NCI-H2107 treated with DMSO at 0.1 percent for 48 hours (cell line): ENCODE measurements around the gene VASH1.

Experiments
- DNase-seq: peaks from one replicate; lab custom pipeline; 2025; ENCODE audit not compliant: unreplicated experiment; lab: John Stamatoyannopoulos, UW

The VASH1 gene

DNA sequence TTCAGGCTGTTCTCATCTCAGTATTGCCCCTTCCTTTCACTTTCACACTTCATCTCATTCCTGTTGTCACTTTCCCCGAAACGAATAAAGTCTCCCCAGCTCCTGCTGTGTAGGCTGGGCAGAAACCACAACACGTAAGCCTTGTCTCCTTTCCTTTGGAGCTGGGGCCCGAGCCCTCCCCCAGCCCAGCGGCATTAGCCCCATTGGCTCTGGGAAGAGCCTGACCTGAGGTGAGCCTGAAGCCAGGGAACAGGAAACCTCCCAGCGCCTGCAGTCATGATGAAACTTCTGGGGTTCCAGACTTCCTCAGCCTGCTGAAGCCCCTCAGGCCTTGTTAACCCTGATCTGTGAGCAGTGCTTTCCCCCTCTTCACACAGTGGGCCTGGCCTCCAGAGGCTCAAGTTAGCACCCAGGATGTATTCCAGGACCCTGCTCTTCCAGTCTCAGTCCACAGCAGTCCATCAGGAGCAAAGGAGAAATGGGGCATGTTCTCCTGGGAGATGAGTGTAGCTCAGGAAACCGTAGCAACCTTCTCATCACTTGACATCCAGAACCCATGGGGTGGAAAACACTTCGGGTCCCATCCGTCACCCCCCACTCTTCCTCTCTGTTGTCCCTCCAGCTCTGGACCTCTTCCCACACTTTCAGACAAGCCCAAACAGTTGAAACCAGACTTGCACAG, 21.8 kb downstream of the VASH1 start:
- DNase-seq, result no peak

DNA sequence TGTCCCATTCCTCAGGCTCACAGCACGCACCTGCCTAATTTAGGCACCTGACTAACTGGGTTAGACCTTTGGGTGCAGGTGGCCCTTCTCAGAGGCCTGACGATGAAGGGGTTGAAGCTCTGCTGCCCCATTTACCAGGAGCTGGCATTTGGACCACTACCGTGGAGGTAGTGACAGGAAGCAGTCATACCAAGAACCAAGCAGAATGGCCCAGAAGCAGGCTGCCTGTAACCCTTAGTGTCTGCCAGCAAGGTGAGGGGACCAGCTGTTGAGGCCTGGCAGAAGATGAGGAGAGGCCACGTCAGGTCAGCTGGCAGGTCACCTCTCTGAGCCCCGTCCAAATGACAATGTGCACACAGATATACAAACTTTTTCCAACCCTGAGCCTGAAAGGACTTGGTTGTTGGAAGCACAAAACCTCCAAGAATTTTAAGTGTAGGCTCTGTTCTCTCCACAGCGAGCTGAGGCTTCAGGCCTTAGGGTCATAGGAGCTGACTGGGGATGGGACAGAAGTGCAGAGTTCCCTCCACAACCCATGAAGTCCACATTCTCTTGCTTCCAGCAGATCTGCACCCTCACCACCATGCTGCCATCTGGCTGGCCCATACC, 23.1 kb downstream of the VASH1 start:
- DNase-seq, result no peak

DNA sequence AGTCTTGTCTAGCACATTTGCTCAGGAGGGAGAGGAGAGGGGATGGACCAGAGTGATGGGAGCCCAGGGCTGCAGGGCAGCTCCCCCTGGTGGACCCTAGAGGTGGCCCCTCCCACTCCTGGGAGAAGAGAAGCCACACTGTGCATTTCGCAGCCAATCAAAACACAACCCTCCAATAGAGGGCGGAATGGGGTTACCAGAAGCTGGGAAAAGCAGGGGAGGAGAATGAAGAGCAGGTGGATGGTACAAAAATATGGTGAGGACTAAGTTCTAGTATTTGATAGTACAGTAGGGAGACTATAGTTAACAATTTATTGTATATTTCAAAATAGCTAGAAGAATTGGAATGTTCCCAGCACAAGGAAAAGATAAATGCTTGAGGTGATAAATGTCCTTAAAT, 23.6 kb downstream of the VASH1 start:
- peak; percentile 77 for DNase-seq

- no peak for DNase-seq
These were observed 25.3 kb downstream of the VASH1 start for GRCh38 chr14:76786601-76787000.

- DNase-seq, result no peak
These were observed 31.2 kb downstream of the VASH1 start for GRCh38 chr14:76792422-76792821.

DNA sequence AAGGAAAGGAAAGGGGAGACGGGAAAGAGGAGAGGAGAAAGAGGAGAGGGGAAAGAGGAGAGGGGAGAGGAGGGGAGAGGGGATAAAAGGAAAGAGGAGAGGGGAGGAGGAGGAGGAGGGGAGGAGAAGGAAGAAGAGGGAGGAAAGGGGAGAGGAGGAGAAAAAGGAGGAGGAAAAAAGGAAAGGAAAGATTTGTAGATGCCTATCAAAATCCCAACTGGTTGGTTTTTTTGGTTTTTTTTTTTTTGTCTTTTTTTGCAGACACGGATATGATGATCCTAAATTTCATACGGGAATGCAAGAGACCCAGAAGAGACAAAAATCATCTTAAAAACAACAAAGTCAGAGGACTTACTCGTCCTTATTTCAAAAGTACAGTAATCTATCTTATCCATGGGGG, 32.1 kb downstream of the VASH1 start:
- no peak for DNase-seq

DNA sequence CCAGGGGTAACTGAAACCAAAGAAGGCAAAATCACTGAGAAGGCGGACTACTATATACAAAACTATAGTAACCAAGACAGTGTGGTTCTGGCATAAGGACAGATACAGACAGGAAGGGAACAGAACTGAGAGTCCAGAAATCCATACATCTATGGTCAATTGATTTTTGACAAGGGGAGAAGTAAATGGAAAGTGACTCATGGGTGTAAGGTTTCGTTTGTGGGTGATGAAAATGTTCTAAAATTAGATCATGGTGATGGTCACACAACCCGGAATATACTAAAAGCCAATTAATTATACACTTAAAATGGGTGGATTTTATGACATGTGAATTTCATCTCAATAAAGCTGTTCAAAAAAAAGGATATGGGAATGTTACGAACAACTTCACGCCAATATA, 32.7 kb downstream of the VASH1 start:
- no peak for DNase-seq

DNA sequence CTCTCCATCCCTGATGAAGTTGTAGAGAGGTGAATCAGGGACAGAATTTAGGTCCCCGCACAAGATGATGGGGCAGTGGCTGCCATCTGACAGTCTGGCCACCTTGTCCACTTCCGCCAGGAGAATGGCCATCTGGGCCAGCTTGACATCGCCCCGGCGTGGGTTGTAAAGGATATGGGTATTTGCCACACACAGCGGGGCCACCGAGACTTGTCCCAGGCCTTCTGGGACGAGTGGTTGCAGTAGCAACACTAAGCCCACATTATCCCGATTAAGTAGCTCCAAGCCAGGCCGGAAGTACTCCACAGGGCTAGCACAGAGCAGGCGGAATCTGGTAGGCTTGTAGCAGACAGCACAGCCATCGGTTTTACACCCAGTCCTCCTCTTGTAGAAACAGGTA, 45.2 kb downstream of the VASH1 start:
- no peak for DNase-seq

DNA sequence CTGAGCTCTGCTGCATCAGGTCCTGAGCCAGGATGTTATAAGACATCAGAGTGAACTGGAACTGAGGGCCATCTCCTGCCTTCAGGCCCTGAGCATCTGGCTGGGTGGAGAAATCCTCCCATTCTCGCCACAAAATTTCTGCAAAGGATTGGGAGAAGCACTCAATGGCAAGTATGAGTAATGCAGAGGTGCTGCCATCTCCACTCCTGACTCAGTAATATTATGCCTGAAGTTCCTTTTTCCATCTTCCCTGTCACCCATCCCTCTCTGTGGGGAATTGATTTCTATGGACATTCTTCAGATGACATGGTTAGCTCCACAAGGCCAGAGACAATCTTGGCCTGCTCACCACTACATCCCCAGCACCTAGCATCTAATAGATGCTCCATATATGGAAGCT, 46.7 kb downstream of the VASH1 start:
- no peak for DNase-seq

DNA sequence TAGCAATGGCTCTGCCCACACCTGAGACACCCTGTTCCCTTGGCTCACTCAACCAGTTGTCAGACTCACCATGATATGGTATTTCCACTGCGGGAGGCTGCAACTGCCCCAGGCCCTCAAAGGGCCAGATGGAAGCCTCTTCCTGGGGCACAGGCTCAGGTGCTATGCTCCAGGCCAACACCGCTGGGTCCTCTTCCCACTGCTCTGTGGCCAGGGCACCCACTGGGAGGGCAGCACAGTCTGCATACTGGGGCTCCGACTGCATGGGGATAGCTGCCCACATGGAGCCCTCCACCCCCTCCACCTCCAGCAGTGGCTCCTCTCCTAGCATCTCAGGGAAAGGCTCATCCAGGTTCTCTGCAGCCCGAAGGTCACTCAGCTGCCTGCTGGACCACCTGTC, 47.7 kb downstream of the VASH1 start:
- DNase-seq, result no peak

GRCh38 chr14:76810525-76810924, 49.3 kb downstream of the VASH1 start:
- DNase-seq, result no peak

GRCh38 chr14:76810953-76811400, 49.7 kb downstream of the VASH1 start:
- peak; percentile 30 for DNase-seq

- no peak for DNase-seq
These were observed 50.3 kb downstream of the VASH1 start for GRCh38 chr14:76811561-76811960.

DNA sequence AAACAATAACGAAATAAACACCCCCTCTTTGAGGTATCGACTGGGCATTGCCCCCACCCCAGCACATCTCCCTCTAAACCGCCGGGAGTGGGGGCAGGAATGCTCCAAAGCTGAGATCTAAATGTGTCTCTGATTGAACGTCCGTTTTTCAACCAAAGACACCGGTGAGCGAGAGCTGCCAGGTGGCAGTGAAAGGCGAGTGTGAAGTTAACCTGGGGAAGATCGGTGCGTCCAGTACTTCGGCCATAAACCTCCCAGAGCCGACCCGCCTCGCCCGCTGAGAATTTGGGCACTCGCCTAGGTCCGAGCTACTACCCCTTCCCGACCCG, 50.8 kb downstream of the VASH1 start:
- no peak for DNase-seq

- DNase-seq, result peak; percentile 90
These were observed 51.4 kb downstream of the VASH1 start, which contains the start of gene ANGEL1 for GRCh38 chr14:76812422-76813383. TSS of gene ANGEL1 (minus strand) at chr14:76812882. CDS start at chr14:76812827, 55 bp downstream.

DNA sequence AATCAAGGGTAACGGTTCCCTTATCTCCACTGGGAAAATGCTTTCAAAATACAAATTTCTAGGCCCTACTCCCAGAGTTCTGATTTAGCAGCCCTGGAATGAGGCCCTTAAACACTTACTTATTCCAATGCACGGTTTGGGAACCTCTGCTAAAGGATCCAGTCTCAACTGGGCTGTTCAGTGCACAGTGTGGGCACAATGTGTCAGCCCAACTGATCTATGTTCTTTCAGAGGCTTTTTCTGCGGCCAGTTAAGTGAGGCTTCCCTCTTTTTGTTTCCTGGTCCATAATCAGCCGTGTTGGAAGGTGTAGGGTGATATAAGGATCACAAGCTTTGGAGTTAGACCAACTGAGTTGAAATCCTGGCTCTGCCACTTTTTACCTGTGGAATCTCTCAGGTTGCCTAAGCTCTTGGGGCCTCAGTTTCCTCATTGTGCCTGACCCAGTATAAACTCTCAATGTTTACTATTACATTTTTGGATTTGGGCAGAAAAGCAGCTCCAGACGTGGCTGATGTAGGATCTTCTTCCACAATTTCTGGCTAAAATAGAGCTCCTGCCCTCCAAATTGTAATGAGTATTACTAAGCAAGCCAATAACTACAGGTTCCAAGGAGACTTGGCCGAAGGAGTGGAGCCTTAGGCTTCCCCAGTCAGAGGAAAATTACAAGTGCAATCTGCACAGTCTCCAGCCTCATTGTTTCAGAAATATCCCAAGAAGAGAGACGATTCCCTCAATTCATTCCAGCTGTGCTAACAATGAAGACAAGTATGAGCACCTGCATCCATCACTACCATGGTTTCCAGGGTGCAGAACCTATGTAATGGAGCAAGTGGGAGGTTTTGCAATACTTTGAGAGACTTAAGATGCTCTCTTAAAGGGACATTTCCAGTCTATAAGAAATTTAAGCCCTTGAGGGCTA, 53.7 kb downstream of the VASH1 start:
- no peak for DNase-seq

GRCh38 chr14:76820700-76821099, 59.4 kb downstream of the VASH1 start:
- no peak for DNase-seq

- DNase-seq, result no peak
These were observed 64.9 kb downstream of the VASH1 start, which contains the start of gene LRRC74A for GRCh38 chr14:76826122-76826521. TSS of gene LRRC74A (plus strand) at chr14:76826408. CDS start at chr14:76826698, 290 bp downstream.

DNA sequence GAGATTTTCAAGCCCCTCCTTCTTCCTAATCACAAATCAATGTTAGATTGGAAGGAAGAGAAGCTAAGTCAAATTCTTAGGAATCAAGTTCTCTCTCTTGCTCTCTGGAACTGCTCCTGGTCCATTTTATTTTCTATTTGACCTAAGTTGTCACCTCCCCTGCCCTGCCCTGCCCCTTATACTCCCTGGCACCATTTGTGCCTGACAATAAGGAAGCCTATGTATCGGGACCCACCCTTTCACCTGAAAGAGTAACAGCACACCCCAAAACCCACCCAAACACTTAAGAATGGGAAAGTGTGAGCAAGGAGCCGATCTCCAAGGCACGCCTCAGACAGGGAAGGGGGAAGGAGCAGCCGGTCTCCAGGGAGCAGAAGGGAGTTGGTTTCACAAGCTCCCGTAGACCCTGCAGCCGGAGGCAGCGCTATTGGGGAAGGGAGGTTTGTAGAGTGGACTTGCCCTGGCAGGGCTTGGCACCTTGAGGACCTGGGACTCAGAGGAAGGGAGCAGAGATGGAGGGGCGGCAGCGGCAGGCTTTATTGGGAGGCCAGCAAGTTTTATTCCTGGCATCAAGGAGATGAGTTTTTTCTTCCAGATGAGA, 66.5 kb downstream of the VASH1 start:
- no peak for DNase-seq

GRCh38 chr14:76828339-76829012, 67.2 kb downstream of the VASH1 start:
- DNase-seq, result no peak
